Fibroblast of pulmonary artery (primary cell): ENCODE results near the gene RBM7.

ENCODE experiments used
- DNase-seq: peaks from one replicate; pipeline ENCODE4 v3.0.0-alpha.2; 2010; ENCODE audit warnings: low read depth
- H3K4me3 ChIP-seq: replicated peaks from 2 replicates; pipeline ENCODE4 v1.5.1; 2011; ENCODE audit warnings: low read depth, mild to moderate bottlenecking, control low read depth, low read length, moderate library complexity
- TF ChIP-seq, protein P1 (sequence below): IDR thresholded peaks from 2 replicates; pipeline ENCODE4 v1.5.1; 2011; ENCODE audit warnings: mild to moderate bottlenecking, control low read depth, low read length, inconsistent platforms; ENCODE audit errors: missing control alignments

The RBM7 gene

GRCh38 chr11:114442536-114442935 lies 42.1 kb downstream of the RBM7 start:
- DNase-seq = no peak

DNA sequence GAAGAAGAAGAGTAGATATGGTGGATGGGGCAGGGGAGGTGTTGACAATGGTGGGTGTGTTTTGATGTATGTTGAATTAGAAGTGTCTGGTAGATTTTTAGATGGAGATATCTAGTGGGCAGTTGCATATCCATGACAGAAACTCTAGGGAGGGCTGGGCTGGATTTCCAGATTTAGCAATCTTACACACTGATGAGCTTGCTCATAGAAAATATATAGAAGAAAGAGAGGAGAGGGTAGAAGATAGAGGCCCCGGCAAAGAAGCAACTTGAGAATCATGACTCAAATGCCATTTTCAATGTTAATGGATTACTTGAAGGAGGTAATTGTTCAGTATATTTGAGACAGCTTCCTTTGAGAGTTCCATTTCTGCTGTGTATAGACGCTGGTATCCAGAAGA lies 47.0 kb downstream of the RBM7 start:
- no peak overlapping the region for H3K4me3 ChIP-seq
- DNase-seq = no peak
- TF ChIP-seq, protein P1, sequence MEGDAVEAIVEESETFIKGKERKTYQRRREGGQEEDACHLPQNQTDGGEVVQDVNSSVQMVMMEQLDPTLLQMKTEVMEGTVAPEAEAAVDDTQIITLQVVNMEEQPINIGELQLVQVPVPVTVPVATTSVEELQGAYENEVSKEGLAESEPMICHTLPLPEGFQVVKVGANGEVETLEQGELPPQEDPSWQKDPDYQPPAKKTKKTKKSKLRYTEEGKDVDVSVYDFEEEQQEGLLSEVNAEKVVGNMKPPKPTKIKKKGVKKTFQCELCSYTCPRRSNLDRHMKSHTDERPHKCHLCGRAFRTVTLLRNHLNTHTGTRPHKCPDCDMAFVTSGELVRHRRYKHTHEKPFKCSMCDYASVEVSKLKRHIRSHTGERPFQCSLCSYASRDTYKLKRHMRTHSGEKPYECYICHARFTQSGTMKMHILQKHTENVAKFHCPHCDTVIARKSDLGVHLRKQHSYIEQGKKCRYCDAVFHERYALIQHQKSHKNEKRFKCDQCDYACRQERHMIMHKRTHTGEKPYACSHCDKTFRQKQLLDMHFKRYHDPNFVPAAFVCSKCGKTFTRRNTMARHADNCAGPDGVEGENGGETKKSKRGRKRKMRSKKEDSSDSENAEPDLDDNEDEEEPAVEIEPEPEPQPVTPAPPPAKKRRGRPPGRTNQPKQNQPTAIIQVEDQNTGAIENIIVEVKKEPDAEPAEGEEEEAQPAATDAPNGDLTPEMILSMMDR = no peak

More at GRCh38 chr11:114442536-114442935, 42.1 kb downstream of the RBM7 start:
- TF ChIP-seq, protein P1 = no peak
- H3K4me3 ChIP-seq = no peak overlapping the region

DNA sequence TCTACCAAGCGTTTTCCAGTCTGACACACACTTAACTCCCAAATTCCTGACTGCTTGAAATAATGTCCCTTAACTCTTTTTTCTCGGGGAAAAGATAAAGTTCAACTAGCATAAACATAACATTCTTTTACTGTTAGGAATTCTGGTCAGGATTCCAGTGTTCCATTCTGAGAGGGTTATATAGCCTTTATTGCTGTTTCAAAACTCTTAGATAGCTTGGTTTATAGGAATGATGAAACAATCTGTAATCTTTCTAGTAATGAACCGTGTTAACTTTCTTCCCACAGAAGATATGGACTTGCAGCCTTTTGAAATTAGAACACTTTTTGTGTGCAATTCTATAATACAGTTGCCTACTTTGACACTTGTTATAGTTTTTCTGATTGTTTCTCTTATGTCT lies 47.4 kb downstream of the RBM7 start:
- peak; percentile 46 for DNase-seq
- TF ChIP-seq, protein P1 = no peak
- no peak overlapping the region for H3K4me3 ChIP-seq

GRCh38 chr11:114448749-114449482 lies 48.5 kb downstream of the RBM7 start:
- TF ChIP-seq, protein P1 = no peak
- H3K4me3 ChIP-seq = no peak overlapping the region
- DNase-seq = no peak

- no peak for DNase-seq
- TF ChIP-seq, protein P1 = no peak
- H3K4me3 ChIP-seq = no peak overlapping the region
Measured at GRCh38 chr11:114449845-114450244, 49.4 kb downstream of the RBM7 start.

DNA sequence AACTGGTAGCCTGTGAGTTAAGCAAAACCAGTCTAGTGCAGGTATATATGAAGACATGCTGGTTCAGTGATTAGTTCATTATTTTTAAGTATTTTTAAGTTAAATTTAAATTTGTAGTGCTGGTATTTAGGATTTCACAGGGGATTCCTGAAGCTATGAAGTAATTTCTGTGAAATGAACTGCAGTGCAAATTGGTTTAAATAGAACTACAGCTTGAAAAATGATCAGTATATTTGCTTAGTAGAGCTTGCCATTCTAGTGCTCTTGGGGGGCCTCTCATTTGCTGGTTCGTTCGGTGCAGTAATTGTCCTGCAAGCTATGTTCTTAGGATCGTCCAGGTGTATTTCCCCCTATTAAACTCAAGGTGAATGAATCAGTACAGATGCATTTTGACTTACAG lies 51.9 kb downstream of the RBM7 start:
- TF ChIP-seq, protein P1 = no peak
- no peak overlapping the region for H3K4me3 ChIP-seq
- no peak for DNase-seq
